H9 (cell line): Measurements from ENCODE around the gene BTNL3. TPM values are rescaled to one million over a fixed set of nuclear protein-coding genes. Genes with fewer than 3 reads are reported as not detected.

Experiments
- DNase-seq: peaks from one replicate; pipeline ENCODE4 v3.0.0-alpha.2; 2017
- H2AFZ ChIP-seq: one replicate; pipeline ENCODE4 v1.6.1; 2013; ENCODE audit warnings: mild to moderate bottlenecking, low read length, control low read depth, moderate library complexity
- H2AK5ac ChIP-seq: 2 replicates; pipeline ENCODE4 v1.6.1; 2013; ENCODE audit warnings: low read length, control low read depth, mixed read lengths; ENCODE audit not compliant: insufficient read length
- H2BK120ac ChIP-seq: one replicate; pipeline ENCODE4 v1.6.1; 2013; ENCODE audit warnings: low read depth, mild to moderate bottlenecking, low read length, control low read depth, inconsistent platforms; ENCODE audit not compliant: poor library complexity, severe bottlenecking
- H2BK12ac ChIP-seq: 2 replicates; pipeline ENCODE4 v1.6.1; 2013; ENCODE audit warnings: low read length, control low read depth, mixed read lengths, low read depth; ENCODE audit not compliant: insufficient read length
- H2BK15ac ChIP-seq: 2 replicates; pipeline ENCODE4 v1.6.1; 2013; ENCODE audit warnings: low read depth, low read length, control low read depth
- H2BK20ac ChIP-seq: one replicate; pipeline ENCODE4 v1.6.1; 2013; ENCODE audit warnings: low read depth, mild to moderate bottlenecking, low read length, control low read depth, inconsistent platforms; ENCODE audit not compliant: poor library complexity, severe bottlenecking
- H2BK5ac ChIP-seq: 2 replicates; pipeline ENCODE4 v1.6.1; 2013; ENCODE audit warnings: low read length, control low read depth, mixed read lengths; ENCODE audit not compliant: insufficient read length
- H3K14ac ChIP-seq: 2 replicates; pipeline ENCODE4 v1.6.1; 2013; ENCODE audit warnings: low read length, control low read depth; ENCODE audit not compliant: insufficient read depth
- H3K18ac ChIP-seq: 2 replicates; pipeline ENCODE4 v1.6.1; 2013; ENCODE audit warnings: low read depth, mild to moderate bottlenecking, mixed read lengths, low read length, control low read depth; ENCODE audit not compliant: insufficient read length
- H3K23ac ChIP-seq: 2 replicates; pipeline ENCODE4 v1.6.1; 2013; ENCODE audit warnings: low read length, control low read depth, mixed read lengths, low read depth; ENCODE audit not compliant: insufficient read length
- H3K23me2 ChIP-seq: 2 replicates; pipeline ENCODE4 v1.6.1; 2013; ENCODE audit warnings: low read depth, mild to moderate bottlenecking, mixed read lengths, low read length, control low read depth; ENCODE audit not compliant: insufficient read length, poor library complexity, severe bottlenecking
- H3K27ac ChIP-seq: 2 replicates; pipeline ENCODE4 v1.5.1; 2013; ENCODE audit warnings: low read length, control low read depth, mixed read lengths, low read depth; ENCODE audit not compliant: insufficient read length
- H3K27me3 ChIP-seq: 2 replicates; pipeline ENCODE4 v1.6.1; 2013; ENCODE audit warnings: low read length, control low read depth, inconsistent platforms; ENCODE audit not compliant: insufficient read depth
- H3K4ac ChIP-seq: 2 replicates; pipeline ENCODE4 v1.6.1; 2013; ENCODE audit warnings: low read depth, mild to moderate bottlenecking, control low read depth, inconsistent platforms, low read length, moderate library complexity
- H3K4me1 ChIP-seq: 2 replicates; pipeline ENCODE4 v1.6.1; 2013; ENCODE audit warnings: low read length, control low read depth, inconsistent platforms; ENCODE audit not compliant: insufficient read depth
- H3K4me2 ChIP-seq: 2 replicates; pipeline ENCODE4 v1.6.1; 2013; ENCODE audit warnings: low read length, control low read depth, mixed read lengths; ENCODE audit not compliant: insufficient read length, insufficient read depth
- H3K56ac ChIP-seq: 2 replicates; pipeline ENCODE4 v1.6.1; 2013; ENCODE audit warnings: low read depth, mild to moderate bottlenecking, mixed read lengths, low read length, control low read depth; ENCODE audit not compliant: insufficient read length
- H3K79me1 ChIP-seq: 2 replicates; pipeline ENCODE4 v1.6.1; 2013; ENCODE audit warnings: low read depth, mild to moderate bottlenecking, moderate library complexity, low read length, control low read depth, inconsistent platforms; ENCODE audit not compliant: insufficient read depth, poor library complexity, severe bottlenecking
- H3K79me2 ChIP-seq: 2 replicates; pipeline ENCODE4 v1.6.1; 2013; ENCODE audit warnings: low read length, control low read depth, inconsistent platforms; ENCODE audit not compliant: insufficient read depth
- H3K9ac ChIP-seq: 2 replicates; pipeline ENCODE4 v1.6.1; 2013; ENCODE audit warnings: low read length, control low read depth, mixed read lengths; ENCODE audit not compliant: insufficient read length; ENCODE audit errors: extremely low read depth
- H3K9me3 ChIP-seq: one replicate; pipeline ENCODE4 v1.6.1; 2013; ENCODE audit warnings: low read depth, low read length, inconsistent platforms; ENCODE audit not compliant: control insufficient read depth
- H3T11ph ChIP-seq: one replicate; pipeline ENCODE4 v1.6.1; 2013; ENCODE audit warnings: mild to moderate bottlenecking, low read length, control low read depth, inconsistent platforms
- H4K20me1 ChIP-seq: one replicate; pipeline ENCODE4 v1.6.1; 2013; ENCODE audit not compliant: control insufficient read depth, insufficient read length, insufficient read depth
- H4K5ac ChIP-seq: 2 replicates; pipeline ENCODE4 v1.6.1; 2013; ENCODE audit warnings: low read depth, mild to moderate bottlenecking, mixed read lengths, low read length, control low read depth; ENCODE audit not compliant: insufficient read length
- H4K8ac ChIP-seq: replicated peaks from 2 replicates; pipeline ENCODE4 v1.6.1; 2013; ENCODE audit warnings: low read length, control low read depth, mixed read lengths, low read depth; ENCODE audit not compliant: insufficient read length
- H4K91ac ChIP-seq: 2 replicates; pipeline ENCODE4 v1.6.1; 2013; ENCODE audit warnings: low read depth, mild to moderate bottlenecking, moderate library complexity, mixed read lengths, low read length, control low read depth; ENCODE audit not compliant: insufficient read length
- H3K27ac Mint-ChIP-seq, 3 experiments: 2 replicates in 2 of 3; 3 replicates in 1 of 3; pipeline ENCODE4 v1.8.0; 2020 to 2021; ENCODE audit warnings: mixed read lengths in 3 of 3, mild to moderate bottlenecking in 1 of 3, moderate library complexity in 1 of 3
- H3K27me3 Mint-ChIP-seq: 2 replicates; pipeline ENCODE4 v1.8.0; 2021; ENCODE audit warnings: low read depth, mild to moderate bottlenecking, moderate library complexity, mixed read lengths
- H3K36me3 Mint-ChIP-seq, 3 experiments: 2 replicates in 2 of 3; 3 replicates in 1 of 3; pipeline ENCODE4 v1.8.0; 2020 to 2021; ENCODE audit warnings: low read depth in 3 of 3, mixed read lengths in 3 of 3; ENCODE audit not compliant: insufficient read depth in 1 of 3
- H3K4me1 Mint-ChIP-seq, 2 experiments: 2 replicates each; pipeline ENCODE4 v1.8.0; 2020; ENCODE audit warnings: mixed read lengths in 2 of 2
- H3K4me3 Mint-ChIP-seq, 2 experiments: 2 replicates in 1 of 2; 3 replicates in 1 of 2; pipeline ENCODE4 v1.8.0; 2020 to 2021; ENCODE audit warnings: mild to moderate bottlenecking in 2 of 2, mixed read lengths in 2 of 2, moderate library complexity in 1 of 2
- H3K9me3 Mint-ChIP-seq, 2 experiments: 2 replicates in 1 of 2; 3 replicates in 1 of 2; pipeline ENCODE4 v1.8.0; 2020; ENCODE audit warnings: mild to moderate bottlenecking in 2 of 2, mixed read lengths in 2 of 2, moderate library complexity in 1 of 2
- WGBS: extraction: QIAGEN DNeasy Blood & Tissue Kit; methylation state at CpG from one replicate; pipeline ENCODE4 v1.1.7; 2013; ENCODE audit warnings: missing lambda C conversion rate, low lambda C conversion rate, mixed read lengths; ENCODE audit not compliant: insufficient read length; ENCODE audit errors: extremely low coverage; 5-methylcytosine and 5-hydroxymethylcytosine counted together
- total RNA-seq: library from RNA; stranded (reverse); gene quantifications from 2 replicates; pipeline ENCODE4 v1.2.1, GENCODE V29; 2021
- TF ChIP-seq, protein P1 (sequence below): fragments of 200-600 bp; sonication (generic); conservative IDR thresholded peaks from 3 replicates; pipeline ENCODE4 v1.8.0; 2021; ENCODE audit warnings: antibody characterized with exemption, mild to moderate bottlenecking

BTNL3 gene
- total RNA-seq, 1 experiment from 2014 or later = not detected

DNA sequence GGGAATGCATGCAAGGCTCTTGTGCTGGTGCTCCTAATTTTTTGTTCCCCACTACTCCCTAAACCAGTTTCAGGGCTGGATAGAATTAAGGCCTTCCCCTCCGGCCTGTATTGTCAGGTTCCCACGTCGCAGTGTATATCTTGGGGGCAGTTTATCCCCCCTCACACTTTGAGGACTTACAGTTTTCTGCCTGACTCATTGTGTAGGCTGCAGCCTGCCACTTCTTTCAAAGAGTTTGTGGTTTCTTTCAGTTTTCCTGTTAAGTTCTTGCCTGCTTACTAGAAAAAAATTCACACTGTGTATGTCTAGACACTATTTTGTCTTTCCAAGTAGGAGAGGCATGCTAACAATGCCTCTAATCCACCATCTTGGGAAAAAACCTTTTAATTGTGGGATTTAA lies 28.4 kb upstream of the BTNL3 start:
- H3K4ac ChIP-seq = no peak overlapping the region
- H3K18ac ChIP-seq = no peak overlapping the region
- Mint-ChIP-seq H3K9me3 (peaks cover 0 to 3% of the 10 kb centered on the region in 2 experiments; a peak in 1 of 5 replicates), H3K4me3 (no peak overlapping the region), H3K27me3 (no peaks in the 10 kb centered on the region), H3K36me3 (no peaks in the 10 kb centered on the region; a peak in 1 of 7 replicates), H3K4me1 (peaks cover 12 to 13% of the 10 kb centered on the region in 2 experiments), H3K27ac (peak overlapping the region in 1 of 3 experiments; percentile 70; a peak in 1 of 7 replicates)
- WGBS = no CpG with 5 or more reads among the region's 3 CpGs
- no peaks in the 10 kb centered on the region for H3K79me2 ChIP-seq
- no peak for DNase-seq
- no peaks in the 10 kb centered on the region for H3K79me1 ChIP-seq
- no peaks in the 10 kb centered on the region for H3K23me2 ChIP-seq
- no peak overlapping the region for H2BK5ac ChIP-seq
- TF ChIP-seq, protein P1, sequence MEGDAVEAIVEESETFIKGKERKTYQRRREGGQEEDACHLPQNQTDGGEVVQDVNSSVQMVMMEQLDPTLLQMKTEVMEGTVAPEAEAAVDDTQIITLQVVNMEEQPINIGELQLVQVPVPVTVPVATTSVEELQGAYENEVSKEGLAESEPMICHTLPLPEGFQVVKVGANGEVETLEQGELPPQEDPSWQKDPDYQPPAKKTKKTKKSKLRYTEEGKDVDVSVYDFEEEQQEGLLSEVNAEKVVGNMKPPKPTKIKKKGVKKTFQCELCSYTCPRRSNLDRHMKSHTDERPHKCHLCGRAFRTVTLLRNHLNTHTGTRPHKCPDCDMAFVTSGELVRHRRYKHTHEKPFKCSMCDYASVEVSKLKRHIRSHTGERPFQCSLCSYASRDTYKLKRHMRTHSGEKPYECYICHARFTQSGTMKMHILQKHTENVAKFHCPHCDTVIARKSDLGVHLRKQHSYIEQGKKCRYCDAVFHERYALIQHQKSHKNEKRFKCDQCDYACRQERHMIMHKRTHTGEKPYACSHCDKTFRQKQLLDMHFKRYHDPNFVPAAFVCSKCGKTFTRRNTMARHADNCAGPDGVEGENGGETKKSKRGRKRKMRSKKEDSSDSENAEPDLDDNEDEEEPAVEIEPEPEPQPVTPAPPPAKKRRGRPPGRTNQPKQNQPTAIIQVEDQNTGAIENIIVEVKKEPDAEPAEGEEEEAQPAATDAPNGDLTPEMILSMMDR = no peak
- no peak overlapping the region for H2BK120ac ChIP-seq
- H3K14ac ChIP-seq = no peak overlapping the region
- H3K4me2 ChIP-seq = no peak overlapping the region
- H4K5ac ChIP-seq = no peak overlapping the region
- H3T11ph ChIP-seq = no peak overlapping the region
- no peak overlapping the region for H2AFZ ChIP-seq
- H3K9ac ChIP-seq = no peak overlapping the region
- H3K27ac ChIP-seq = no peak overlapping the region
- H3K23ac ChIP-seq = no peak overlapping the region
- no peak overlapping the region for H2AK5ac ChIP-seq
- H2BK12ac ChIP-seq = no peak overlapping the region
- no peak overlapping the region for H3K56ac ChIP-seq
- no peak overlapping the region for H4K91ac ChIP-seq
- no peaks in the 10 kb centered on the region for H3K27me3 ChIP-seq
- H4K8ac ChIP-seq = no peak overlapping the region
- no peaks in the 10 kb centered on the region for H3K4me1 ChIP-seq
- H3K9me3 ChIP-seq = no peaks in the 10 kb centered on the region
- H4K20me1 ChIP-seq = no peaks in the 10 kb centered on the region
- H2BK20ac ChIP-seq = no peak overlapping the region
- no peak overlapping the region for H2BK15ac ChIP-seq
